HUDEP-2 (cell line): Measurements from ENCODE around the gene CCDC107.
"Not testable (repeated sequence)": the region's sequence is repeated elsewhere in the genome, so short reads cannot be mapped to it uniquely, and the experiment has no call there.

Source experiments
- DNase-seq, 76 experiments: peaks; one replicate each; lab custom pipeline; 2025; ENCODE audit not compliant: unreplicated experiment in 76 of 76; lab: John Stamatoyannopoulos, UW

The CCDC107 gene, protein sequence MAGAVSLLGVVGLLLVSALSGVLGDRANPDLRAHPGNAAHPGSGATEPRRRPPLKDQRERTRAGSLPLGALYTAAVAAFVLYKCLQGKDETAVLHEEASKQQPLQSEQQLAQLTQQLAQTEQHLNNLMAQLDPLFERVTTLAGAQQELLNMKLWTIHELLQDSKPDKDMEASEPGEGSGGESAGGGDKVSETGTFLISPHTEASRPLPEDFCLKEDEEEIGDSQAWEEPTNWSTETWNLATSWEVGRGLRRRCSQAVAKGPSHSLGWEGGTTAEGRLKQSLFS

GRCh38 chr9:35658137-35658967, at the start of gene CCDC107:
CCDC107 (plus strand) TSS chr9:35658292; CDS start chr9:35658380, 88 bp downstream.
- DNase-seq, result peak in 69 of 76 experiments; percentile 6 to 86 (median 71)

GRCh38 chr9:35609001-35609819, 48.9 kb upstream of the CCDC107 start:
- peak in 1 of 76 experiments; percentile 24 for DNase-seq

DNA sequence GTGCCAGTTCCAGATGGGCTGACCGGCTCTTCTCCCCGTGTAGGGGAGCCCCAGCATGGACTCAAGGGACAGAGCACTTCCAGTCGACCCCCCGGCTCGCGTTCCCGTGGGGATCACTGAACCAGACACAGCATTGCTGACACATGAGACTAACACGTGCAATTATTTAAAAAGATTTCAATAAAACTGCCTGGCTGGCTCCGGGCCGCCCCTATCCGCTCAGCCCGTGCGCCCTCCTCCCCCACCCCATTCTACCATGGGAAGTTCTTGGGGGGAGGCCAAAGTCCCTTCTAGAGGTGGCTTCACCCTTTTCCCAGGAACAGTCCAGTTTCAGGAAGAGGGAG, 48.3 kb upstream of the CCDC107 start:
- DNase-seq, result no peak

- peak in 16 of 76 experiments; percentile 2 to 32 (median 13) for DNase-seq
Measured at GRCh38 chr9:35611230-35611797, 46.8 kb upstream of the CCDC107 start.

DNA sequence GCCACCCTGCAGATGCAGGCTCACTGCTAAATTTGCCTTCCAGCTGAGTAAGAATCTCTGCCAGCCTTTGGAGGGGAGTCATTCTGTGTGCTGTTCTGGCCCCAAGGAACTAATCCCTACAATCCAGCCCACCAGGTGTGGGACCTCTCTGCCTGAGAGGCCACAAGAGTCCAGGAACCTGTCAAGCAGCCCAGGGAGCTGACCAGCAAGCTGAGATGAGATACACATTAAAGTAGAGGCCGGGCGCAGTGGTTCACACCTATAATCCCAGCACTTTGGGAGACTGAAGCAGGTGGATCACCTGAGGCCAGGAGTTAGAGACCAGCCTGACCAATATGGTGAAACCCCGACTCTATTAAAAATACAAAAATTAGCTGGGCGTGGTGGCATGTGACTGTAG, 46.0 kb upstream of the CCDC107 start:
- not testable (repeated sequence) for DNase-seq

DNA sequence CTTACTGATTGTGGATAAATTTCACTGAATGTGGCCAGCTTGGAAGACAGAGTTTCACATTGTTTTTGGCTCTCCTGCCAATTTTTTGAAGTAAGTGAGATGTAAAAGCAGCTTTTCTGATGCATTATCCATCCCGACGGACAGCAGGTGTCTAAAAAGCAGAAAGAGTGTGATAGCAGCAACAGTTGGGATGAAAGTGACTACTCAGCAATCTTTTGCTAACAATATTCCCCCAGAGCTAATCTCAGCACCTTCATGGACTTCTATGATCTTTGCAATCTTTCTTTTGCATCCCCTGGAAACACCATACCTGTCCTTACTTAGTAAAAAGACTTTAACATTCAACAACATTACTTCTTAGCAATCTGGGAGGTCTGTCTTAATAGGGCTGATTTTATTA, 45.2 kb upstream of the CCDC107 start:
- DNase-seq, result no peak

GRCh38 chr9:35615981-35616680, 42.0 kb upstream of the CCDC107 start:
- DNase-seq, result no peak

- DNase-seq, result no peak
Measured at GRCh38 chr9:35616681-35617459, 41.2 kb upstream of the CCDC107 start.

- no peak for DNase-seq
Measured at GRCh38 chr9:35617548-35617947, 40.5 kb upstream of the CCDC107 start.

- DNase-seq, result no peak
Measured at GRCh38 chr9:35618325-35618727, 39.8 kb upstream of the CCDC107 start, which contains the start of gene CD72. CD72 (minus strand) TSS chr9:35618413; CDS start chr9:35618303, 110 bp downstream.

- no peak for DNase-seq
Measured at GRCh38 chr9:35618854-35619799, 39.0 kb upstream of the CCDC107 start.

DNA sequence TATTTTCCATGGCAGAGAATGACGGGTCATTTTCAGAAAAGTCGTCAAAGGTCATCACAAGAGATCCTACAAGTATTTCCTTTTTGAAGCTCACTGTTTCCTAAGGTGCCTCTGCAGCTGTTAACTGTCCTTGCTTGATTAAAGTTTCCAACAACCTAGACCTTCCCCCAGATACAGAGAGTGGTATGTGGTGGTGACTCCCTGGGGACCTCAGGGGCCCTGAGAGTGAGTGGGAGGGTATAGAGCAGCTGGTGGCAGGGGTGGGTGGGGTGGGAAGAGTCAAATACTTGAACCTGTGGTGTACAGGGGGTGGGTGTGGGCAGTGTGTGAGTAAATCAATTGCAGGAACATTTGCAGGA, 38.3 kb upstream of the CCDC107 start:
- DNase-seq, result peak in 1 of 76 experiments; percentile 36

GRCh38 chr9:35627575-35627974, 30.5 kb upstream of the CCDC107 start:
- no peak for DNase-seq

DNA sequence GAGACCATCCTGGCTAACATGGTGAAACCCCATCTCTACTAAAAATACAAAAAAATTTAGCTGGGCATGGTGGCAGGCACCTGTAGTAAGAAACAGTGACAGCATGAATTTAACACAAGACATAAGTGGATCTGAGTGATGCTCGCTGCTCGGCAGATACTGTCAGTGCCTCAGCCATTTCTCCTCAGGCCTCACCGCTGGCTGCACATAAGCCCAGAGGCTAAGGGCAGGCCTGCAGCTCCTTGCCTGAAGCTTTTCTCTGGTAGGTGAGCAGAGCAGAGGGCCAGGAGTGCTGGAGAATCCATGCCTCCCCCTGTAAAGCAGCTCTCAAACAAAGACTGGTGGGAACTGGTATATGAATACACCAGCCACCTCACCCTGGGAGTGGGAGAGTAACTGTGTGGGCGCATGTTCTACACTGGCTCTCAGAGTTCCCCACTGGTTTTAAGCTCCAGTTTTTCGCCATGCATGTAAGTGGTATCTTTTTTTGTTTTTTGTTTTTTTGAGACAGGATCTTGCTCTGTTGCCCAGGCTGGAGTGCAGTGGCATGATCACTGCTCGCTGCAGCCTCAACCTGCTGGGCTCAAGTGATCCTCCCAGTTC, 29.6 kb upstream of the CCDC107 start:
- DNase-seq, result no peak

DNA sequence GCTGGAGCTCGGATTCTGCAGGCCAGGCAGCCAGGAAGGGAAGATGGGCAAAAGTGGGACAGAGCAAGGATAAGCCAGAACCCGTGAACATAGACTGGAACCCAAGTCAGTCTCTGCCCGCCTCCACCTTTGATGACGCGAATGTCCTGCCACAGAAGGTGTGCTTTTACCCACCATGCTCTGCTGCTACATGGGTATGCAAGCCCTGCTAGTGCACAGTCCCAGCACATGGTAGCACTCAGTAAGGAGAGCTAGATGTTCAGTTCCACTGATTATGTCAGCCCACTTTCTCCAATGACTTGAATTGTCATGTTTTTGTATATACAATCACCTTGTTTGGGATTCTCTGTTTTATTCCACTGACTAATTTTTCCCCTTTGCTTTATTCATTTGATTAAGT, 28.5 kb upstream of the CCDC107 start:
- DNase-seq, result no peak

DNA sequence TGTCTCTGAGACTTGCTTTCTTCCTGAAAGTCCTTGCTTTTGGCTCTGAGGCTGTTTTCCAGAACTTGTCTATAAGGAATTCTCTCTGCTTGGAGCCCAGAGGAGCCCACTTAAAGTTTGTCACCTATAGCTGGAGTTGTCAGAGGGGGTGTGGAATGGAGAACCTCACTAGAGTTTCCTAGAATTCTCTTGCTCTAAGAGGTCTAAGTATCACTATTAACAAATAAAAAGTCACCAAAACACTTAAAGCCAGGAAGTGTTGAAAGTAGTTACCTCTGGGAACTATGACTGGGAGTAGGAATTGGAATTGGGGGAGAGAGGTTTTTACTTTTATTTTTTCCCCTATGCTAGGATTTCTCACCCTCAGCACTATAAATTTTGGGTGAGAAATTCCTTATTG, 22.4 kb upstream of the CCDC107 start:
- no peak for DNase-seq

GRCh38 chr9:35636135-35636876, 21.8 kb upstream of the CCDC107 start:
- no peak for DNase-seq
